NOMO-1 treated with dmso at 0.1 percent for 144 hours (cell line): ENCODE results near the gene WDR45B.

Experiments used
- DNase-seq: peaks from one replicate; lab custom pipeline; 2025; ENCODE audit not compliant: unreplicated experiment; lab: John Stamatoyannopoulos, UW

WDR45B gene

DNA sequence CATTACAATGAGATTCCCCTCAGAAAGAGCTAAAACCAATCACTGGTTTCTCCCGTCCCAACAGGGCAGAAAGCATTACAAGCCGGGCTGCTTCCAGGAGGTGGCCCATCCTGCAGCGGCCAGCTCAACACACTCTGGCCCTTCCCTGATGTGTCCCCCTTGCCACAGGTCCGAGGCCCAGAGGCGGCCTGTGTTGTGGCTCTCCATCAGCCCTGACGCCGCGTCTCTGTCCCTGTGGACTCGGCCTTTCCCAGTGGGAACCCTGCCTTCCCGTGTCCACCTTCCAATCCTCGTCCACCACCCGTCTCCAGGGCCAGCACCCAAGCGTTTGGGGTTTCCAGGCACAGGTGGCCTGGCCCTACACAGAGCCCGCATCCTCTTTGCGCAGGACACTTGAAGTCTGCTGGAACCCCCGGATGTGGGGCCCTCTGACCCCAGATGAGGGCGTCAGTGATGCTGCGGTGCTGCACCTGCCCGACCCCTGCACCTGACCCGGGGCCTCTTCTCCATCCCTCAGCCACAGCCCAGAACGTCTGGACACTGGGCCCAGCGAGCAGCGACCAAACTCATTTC, 29.2 kb upstream of the WDR45B start:
- DNase-seq = no peak

DNA sequence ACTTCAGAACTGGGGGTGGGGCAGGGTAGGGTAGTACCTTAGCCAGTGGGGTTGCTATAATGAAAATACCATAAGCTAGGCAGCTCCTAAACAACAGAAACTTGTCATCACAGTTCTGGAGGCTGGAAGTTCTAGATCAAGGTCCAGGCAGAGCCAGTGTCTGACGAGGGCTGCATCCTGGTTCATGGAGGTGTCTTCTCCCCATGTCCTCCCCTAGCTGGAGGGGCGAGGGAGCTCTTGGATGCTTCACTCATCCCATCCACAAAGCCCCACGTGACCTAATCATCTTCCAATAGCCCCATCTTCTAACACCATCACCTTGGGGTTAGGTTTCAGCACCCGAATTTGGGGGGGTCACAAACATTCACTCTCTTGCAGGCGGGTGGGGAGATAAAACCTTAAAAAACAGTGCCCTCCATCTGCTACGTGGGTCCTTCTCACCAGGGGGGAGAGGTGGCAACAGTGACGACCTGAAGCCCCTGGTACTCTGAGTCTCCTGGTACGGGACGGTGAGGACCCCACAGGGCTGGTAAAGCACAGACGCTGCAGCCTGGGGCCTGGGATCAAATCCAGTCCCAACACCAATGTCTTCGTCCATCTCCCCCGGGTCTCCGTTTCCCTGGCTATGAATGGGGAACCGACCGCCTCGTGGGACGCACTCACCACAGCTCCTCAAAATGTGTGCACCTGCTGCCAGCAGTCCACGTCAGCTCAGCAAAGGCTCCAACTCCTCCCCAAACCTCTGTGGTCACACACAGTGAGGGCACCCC, 27.4 kb upstream of the WDR45B start:
- DNase-seq = no peak

DNA sequence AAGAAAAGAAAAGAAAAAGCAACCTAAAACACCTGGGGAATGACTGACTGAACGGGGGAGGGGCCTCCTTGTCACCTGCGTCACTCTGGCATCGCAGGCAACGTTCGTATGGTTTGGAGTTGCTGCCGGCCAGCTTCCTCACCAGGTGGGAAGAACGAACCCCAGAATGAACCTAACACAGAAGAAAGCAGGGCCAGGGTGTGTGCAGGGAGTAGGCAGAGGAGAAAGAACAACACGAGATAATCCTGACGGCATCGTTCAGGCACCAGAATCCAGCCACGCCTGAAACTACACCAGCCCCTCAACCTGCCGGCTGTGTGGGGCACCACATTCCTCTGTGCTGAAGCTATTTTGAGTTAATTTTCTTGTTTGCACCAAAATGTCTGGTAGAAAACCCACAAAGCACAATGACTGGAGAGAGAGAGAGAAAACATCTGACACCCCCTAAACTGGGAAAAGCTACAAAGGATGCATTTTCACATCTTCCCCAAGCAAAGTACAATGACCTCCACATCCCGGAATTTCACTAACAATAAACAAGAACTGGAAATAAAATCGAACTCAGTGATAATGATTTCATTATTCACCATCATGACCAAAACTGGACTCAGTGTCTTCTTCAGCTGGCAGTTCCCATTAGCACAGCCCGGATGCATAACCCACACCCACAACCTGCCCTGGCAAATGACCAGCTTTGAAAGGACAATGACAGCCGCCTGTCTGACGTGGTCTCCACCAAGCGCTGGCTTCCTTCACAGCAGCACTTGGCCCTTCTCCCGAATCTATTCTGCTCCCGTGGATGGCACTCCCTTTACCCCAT, 26.6 kb upstream of the WDR45B start:
- DNase-seq = no peak

DNA sequence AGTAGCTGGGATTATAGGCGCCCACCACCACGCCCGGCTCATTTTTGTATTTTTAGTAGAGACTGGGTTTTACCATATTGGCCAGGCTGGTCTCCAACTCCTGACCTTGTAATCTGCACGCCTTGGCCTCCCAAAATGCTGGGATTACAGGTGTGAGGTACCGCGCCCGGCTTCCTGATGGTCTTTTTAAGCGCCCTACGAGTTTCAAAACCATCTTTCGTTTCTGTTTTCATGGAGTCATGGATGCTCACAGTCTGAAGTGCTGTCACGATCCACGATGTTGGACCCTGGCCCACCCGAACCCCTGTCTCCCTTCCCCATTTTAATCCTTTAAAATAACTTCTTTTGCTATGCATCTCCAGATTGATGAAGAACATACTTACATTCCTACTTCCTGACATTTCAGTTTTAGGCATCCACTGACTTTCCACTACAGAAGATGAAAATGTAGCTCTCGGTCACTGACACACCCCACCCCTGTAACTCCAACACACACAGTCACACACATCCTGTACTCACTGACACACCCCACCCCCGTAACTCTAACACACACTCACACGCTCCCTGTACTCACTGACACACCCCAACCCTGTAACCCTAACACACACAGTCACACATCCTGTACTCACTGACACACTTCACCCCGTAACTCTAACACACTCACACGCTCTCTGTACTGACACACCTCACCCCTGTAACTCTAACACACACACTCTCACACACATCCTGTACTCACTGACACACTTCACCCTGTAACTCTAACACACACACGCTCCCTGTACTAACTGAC, 22.6 kb upstream of the WDR45B start:
- DNase-seq = no peak

DNA sequence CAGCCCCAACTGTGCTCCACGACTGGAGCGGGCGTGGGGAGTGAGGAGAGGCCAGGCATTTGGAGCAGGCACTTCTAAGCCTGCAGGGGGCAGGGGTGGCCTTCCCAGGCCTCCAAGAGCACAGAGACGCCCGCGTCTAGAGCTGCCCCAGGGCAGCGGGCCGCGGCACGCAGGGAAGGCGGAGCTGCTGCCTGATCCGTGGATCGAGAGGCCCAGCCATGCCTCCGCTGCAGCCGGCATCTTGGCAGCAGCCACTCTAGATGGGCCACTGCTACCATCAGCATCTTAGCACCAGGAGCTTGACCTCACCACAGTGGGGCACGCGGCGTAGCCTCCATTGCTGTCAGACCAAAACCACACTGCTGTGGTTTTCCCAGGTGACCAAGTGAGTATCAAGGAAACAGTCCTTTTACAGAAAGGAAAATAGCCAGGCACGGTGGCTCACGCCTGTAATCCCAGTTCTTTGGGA, 20.4 kb upstream of the WDR45B start:
- DNase-seq = peak; percentile 59

- DNase-seq = no peak
Measured at GRCh38 chr17:82668024-82668630, 19.9 kb upstream of the WDR45B start.

DNA sequence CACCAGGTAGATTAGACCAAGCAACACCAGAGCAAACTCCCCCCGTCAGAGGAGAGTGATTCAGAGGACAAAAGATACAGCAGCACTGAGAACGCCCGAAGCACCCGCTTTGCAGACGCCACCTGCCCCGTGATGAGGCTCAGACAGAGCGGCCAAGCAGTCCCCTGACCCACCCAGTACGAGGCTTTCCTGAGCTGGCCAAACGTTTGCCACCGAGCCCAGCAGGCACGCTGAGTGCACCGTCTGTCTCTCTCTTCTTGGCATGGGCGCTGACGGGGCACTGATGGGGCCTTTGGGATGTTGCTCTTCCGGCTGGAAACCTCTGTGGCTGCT, 19.4 kb upstream of the WDR45B start:
- DNase-seq = no peak

DNA sequence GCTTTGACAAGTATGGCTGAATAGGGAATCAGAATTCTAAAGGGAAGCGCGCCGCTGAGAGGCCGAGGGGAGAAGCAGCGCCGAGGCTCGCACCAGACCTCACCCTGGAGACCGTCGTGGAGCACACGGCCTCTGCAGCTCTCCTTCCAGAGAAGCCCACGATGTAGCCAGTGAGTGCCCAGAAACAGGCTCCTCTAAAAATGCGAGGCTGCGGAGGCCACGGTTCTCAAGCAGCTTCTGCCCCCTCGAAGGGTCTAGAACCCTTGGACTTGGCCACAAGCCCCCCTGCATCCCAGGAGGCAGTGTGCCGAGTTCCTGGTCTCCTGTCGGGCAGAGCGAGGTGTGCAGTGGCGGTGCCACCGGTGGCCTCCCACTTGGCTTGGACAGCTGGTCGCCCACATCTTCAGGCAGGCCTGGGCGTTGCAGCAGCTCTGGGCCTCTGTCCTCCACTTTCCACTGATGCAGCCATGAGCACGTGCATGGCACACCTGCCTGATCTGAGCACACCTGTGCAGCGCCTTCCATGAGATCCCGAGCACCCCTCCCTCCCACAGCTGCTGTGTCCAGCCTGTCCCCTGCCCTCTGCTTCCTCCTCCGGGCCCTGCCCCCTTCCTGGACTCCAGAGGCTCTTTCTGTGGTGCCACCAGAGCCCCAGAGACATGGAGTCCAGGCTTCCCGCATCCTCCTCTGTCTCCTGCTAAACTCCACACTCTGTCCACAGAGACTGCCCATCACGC, 18.9 kb upstream of the WDR45B start:
- DNase-seq = no peak

DNA sequence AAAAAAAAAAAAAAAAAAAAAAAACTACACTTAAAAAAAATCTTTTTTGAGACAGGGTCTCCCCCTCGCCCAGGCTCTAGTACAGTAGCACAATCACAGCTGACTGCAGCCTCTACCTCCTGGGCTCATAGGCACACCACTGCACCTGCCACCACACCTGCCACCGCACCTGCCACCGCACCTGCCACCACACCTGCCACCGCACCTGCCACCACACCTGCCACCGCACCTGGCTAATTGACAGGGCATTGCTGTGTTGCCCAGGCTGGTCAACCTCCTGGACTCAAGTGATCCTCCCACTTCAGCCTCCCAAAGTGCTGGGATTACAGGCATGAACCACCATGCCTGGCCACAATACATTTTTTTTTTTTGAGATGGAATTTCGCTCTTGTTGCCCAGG, 17.6 kb upstream of the WDR45B start:
- no peak for DNase-seq

DNA sequence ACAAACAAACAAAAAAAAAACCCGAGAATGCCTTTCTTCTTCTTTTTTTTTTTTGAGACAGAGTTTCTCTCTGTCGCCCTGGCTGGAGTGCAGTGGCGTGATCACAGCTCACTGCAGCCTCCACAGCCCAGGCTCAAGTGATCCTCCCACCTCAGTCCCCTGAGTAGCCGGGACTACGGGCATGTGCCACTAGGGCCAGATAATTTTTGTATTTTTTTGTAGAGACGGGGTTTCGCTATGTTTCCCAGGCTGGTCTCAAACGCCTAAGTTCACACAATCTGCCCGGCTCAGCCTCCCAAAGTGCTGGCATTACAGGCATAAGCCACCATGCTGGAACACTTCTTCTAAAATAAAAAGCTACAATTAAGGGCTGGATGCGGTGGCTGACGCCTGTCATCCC, 17.0 kb upstream of the WDR45B start:
- no peak for DNase-seq

DNA sequence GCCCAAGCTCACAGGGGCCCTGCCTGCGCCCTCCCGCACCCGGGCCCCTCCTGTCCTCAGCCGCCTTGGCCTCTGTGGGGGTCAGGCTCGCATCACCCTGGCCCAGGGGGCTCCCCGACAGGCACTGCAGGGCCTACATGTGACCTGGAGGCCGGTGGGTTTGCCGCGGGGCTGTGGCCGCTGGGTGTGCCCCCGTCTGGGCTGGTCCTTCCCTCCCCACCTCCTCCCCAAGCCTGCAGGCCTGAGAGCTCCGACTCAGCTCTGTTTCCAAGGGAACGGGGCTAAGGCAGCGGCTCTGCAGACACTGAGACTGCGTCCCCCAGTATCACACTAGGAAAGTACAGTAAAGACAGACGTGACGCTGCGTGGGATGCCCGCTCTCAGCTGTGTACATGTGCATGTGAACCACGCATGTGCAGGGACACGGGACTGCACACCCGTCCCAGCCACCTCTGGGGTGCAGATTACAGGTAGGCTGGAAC, 16.5 kb upstream of the WDR45B start:
- DNase-seq = no peak

DNA sequence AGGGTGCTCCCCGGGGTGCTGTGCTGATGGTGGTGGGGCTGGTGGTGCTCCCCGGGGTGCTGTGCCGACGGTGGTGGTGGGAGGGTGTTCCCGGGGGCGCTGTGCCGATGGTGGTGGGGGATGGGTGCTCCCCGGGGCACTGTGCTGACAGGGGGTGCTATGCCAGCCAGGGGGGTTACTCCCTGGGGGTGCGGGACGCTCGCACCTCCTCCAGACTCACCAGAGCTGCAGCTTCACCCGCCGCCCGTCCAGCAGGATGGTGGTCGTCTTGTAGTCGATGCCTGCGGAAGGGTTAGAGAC, 16.0 kb upstream of the WDR45B start:
- DNase-seq = no peak

DNA sequence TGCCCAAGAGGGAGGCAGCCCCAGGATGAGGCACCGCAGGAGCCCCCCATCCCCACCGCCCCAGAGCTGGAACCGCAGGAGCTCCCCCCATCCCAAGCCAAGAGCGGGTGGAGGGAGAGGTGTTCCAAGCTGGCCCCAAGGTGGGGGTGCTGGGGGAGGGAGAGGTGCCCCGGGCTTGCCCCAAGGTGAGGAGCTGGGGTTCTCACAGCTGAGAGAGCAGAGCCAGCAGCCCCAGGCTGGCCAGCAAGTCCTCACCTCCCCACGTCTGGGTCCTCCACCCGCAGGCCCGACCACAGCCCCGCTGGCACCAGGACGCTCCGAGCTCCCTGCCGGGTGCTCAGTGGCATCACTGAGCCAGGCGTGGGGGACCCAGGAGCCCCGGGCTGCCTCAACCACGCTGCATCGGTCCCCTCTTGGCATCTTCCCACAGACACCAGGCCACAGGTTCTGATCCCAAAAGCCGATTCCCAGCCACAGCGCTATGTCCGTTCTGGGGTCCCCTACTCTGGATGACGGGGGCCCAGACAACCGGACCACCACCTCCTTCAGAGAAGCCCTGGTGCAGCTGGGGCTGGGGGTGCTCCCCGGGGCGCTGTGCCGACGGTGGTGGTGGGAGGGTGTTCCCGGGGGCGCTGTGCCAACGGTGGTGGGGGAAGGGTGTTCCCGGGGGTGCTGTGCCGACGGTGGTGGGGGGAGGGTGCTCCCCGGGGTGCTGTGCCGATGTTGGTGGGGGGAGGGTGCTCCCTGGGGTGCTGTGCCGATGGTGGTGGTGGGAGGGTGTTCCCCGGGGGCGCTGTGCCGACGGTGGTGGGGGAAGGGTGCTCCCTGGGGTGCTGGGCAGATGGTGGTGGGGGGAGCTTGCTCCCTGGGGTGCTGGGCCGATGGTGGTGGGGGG, 15.4 kb upstream of the WDR45B start:
- no peak for DNase-seq

GRCh38 chr17:82662711-82663261, 14.5 kb upstream of the WDR45B start:
- DNase-seq = no peak

- DNase-seq = no peak
Measured at GRCh38 chr17:82661717-82662683, 13.8 kb upstream of the WDR45B start.

GRCh38 chr17:82659886-82660285, 11.6 kb upstream of the WDR45B start:
- no peak for DNase-seq

GRCh38 chr17:82658796-82659452, 10.7 kb upstream of the WDR45B start:
- no peak for DNase-seq
